H7 (cell line): Measurements from ENCODE around the gene S100A16. TPM values are rescaled to one million over a fixed set of nuclear protein-coding genes. Genes with fewer than 3 reads are reported as not detected.

Experiments used
- DNase-seq: peaks from one replicate; pipeline ENCODE4 v3.0.0; 2012
- H3K27me3 ChIP-seq: 2 replicates; pipeline ENCODE4 v1.6.0; 2011; ENCODE audit warnings: mild to moderate bottlenecking, low read length; ENCODE audit not compliant: control insufficient read depth, insufficient read depth
- H3K36me3 ChIP-seq: replicated peaks from 2 replicates; pipeline ENCODE4 v1.5.1; 2011; ENCODE audit warnings: low read length; ENCODE audit not compliant: control insufficient read depth, insufficient read depth
- H3K4me3 ChIP-seq: 2 replicates; pipeline ENCODE4 v1.5.1; 2011; ENCODE audit warnings: low read depth, mild to moderate bottlenecking, control low read depth, low read length, moderate library complexity; ENCODE audit not compliant: insufficient read depth
- total RNA-seq: library from RNA; depleted of rRNA; stranded (reverse); fragments of >200 nt; shearing (Covaris generic); gene quantifications from 2 replicates; pipeline ENCODE4 v1.2.3, GENCODE V29; 2014; rRNA removed

The S100A16 gene
- 34.5 and 89.0 TPM in 2 replicates for total RNA-seq

- Histone ChIP-seq H3K36me3 (no peaks in the 10 kb centered on the region), H3K4me3 (peak within 1 kb of the TSS; percentile 37), H3K27me3 (no peaks in the 10 kb centered on the region; the same call in 1 of the 2 replicates)
- peak; percentile 90 for DNase-seq
Observed at GRCh38 chr1:153612755-153613331, at the start of gene S100A16. Gene S100A16 (minus strand): TSS chr1:153613137. CDS start chr1:153608151, 4,986 bp downstream.

- Histone ChIP-seq H3K36me3 (peaks cover 55% of the 10 kb centered on the region), H3K4me3 (no peak overlapping the region), H3K27me3 (no peaks in the 10 kb centered on the region)
- no peak for DNase-seq
Observed at GRCh38 chr1:153662269-153662668, 49.3 kb upstream of the S100A16 start.

GRCh38 chr1:153661111-153661708 lies 48.3 kb upstream of the S100A16 start:
- H3K4me3 ChIP-seq = no peak overlapping the region
- peaks cover 45% of the 10 kb centered on the region for H3K36me3 ChIP-seq
- DNase-seq = no peak
- H3K27me3 ChIP-seq = no peaks in the 10 kb centered on the region

- H3K36me3 ChIP-seq = peaks cover 30% of the 10 kb centered on the region
- no peak for DNase-seq
- no peak overlapping the region for H3K4me3 ChIP-seq
- no peaks in the 10 kb centered on the region for H3K27me3 ChIP-seq
Observed at GRCh38 chr1:153659656-153660055, 46.7 kb upstream of the S100A16 start.

- Histone ChIP-seq H3K36me3 (peaks cover 26% of the 10 kb centered on the region), H3K4me3 (peak overlapping the region; percentile 91), H3K27me3 (no peaks in the 10 kb centered on the region)
- no peak for DNase-seq
Observed at GRCh38 chr1:153659175-153659534, 46.2 kb upstream of the S100A16 start.

- peak; percentile 96 for DNase-seq
- Histone ChIP-seq H3K36me3 (peaks cover 22% of the 10 kb centered on the region), H3K4me3 (peak within 1 kb of the TSS; percentile 91), H3K27me3 (no peaks in the 10 kb centered on the region)
Observed at GRCh38 chr1:153658400-153659174, 45.6 kb upstream of the S100A16 start, which contains the start of gene SNAPIN. Gene SNAPIN (plus strand): TSS chr1:153658703. CDS start chr1:153658744, 41 bp downstream.

- DNase-seq = no peak
- Histone ChIP-seq H3K4me3 (no peak overlapping the region), H3K27me3 (no peaks in the 10 kb centered on the region), H3K36me3 (no peaks in the 10 kb centered on the region)
Observed at GRCh38 chr1:153655333-153655732, 42.4 kb upstream of the S100A16 start.

GRCh38 chr1:153652805-153653500 lies 40.0 kb upstream of the S100A16 start:
- Histone ChIP-seq H3K4me3 (no peak overlapping the region), H3K27me3 (no peaks in the 10 kb centered on the region), H3K36me3 (no peaks in the 10 kb centered on the region)
- no peak for DNase-seq

- H3K36me3 ChIP-seq = no peaks in the 10 kb centered on the region
- H3K4me3 ChIP-seq = no peak overlapping the region
- no peaks in the 10 kb centered on the region for H3K27me3 ChIP-seq
- DNase-seq = no peak
Observed at GRCh38 chr1:153651771-153652170, 38.8 kb upstream of the S100A16 start.

- no peak for DNase-seq
- H3K36me3 ChIP-seq = peaks cover 8% of the 10 kb centered on the region
- H3K4me3 ChIP-seq = no peak overlapping the region
- H3K27me3 ChIP-seq = no peaks in the 10 kb centered on the region
Observed at GRCh38 chr1:153649863-153650235, 36.9 kb upstream of the S100A16 start.

- DNase-seq = no peak
- Histone ChIP-seq H3K36me3 (peaks cover 11% of the 10 kb centered on the region), H3K4me3 (no peak overlapping the region), H3K27me3 (no peaks in the 10 kb centered on the region)
Observed at GRCh38 chr1:153649137-153649862, 36.4 kb upstream of the S100A16 start.

- Histone ChIP-seq H3K27me3 (no peaks in the 10 kb centered on the region), H3K36me3 (peaks cover 19% of the 10 kb centered on the region), H3K4me3 (no peak overlapping the region)
- DNase-seq = no peak
Observed at GRCh38 chr1:153648000-153648643, 35.2 kb upstream of the S100A16 start.

- Histone ChIP-seq H3K36me3 (peaks cover 23% of the 10 kb centered on the region), H3K27me3 (no peaks in the 10 kb centered on the region), H3K4me3 (no peak overlapping the region)
- DNase-seq = no peak
Observed at GRCh38 chr1:153647346-153647714, 34.4 kb upstream of the S100A16 start.
